ACHN (cell line): ENCODE data around the gene RNF130.

Source experiments
- DNase-seq: peaks from one replicate; pipeline ENCODE4 v3.0.0-alpha.2; 2015
- in situ Hi-C: cut with HindIII; loops from 2 replicates; pipeline ENCODE4 v1.10.0; 2017; ENCODE audit warnings: low sequenced_read_pairs, low pct_ligation_motif_present, low pct_unique_long_range_greater_than_20kb

The RNF130 gene

GRCh38 chr5:180071531-180072255 lies at the start of gene RNF130:
TSS of gene RNF130 (minus strand) at chr5:180071759. CDS start at chr5:180071702, 57 bp downstream.
- DNase-seq, result peak; percentile 90
- in situ Hi-C loops, result no loop called here

GRCh38 chr5:180120237-180121101 lies 48.9 kb upstream of the RNF130 start:
- in situ Hi-C loops, result no loop called here
- no peak for DNase-seq

GRCh38 chr5:180119903-180120236 lies 48.3 kb upstream of the RNF130 start:
- DNase-seq, result no peak
- in situ Hi-C loops, result no loop called here

GRCh38 chr5:180119031-180119902 lies 47.7 kb upstream of the RNF130 start:
- DNase-seq, result no peak
- in situ Hi-C loops, result no loop called here

GRCh38 chr5:180118391-180118791 lies 46.8 kb upstream of the RNF130 start:
- in situ Hi-C loops, result no loop called here
- no peak for DNase-seq

GRCh38 chr5:180117000-180117725 lies 45.6 kb upstream of the RNF130 start:
- in situ Hi-C loops, result no loop called here
- DNase-seq, result peak; percentile 7

- in situ Hi-C loops, result no loop called here
These were observed 44.8 kb upstream of the RNF130 start for GRCh38 chr5:180116077-180116999.

GRCh38 chr5:180115326-180116076 lies 43.9 kb upstream of the RNF130 start:
- in situ Hi-C loops, result no loop called here
- DNase-seq, result no peak

More at GRCh38 chr5:180116077-180116999, 44.8 kb upstream of the RNF130 start:
- no peak for DNase-seq

GRCh38 chr5:180114304-180115003 lies 42.9 kb upstream of the RNF130 start:
- no peak for DNase-seq
- in situ Hi-C loops, result no loop called here

- no peak for DNase-seq
- in situ Hi-C loops, result no loop called here
These were observed 42.2 kb upstream of the RNF130 start for GRCh38 chr5:180113660-180114303.

GRCh38 chr5:180112181-180112861 lies 40.8 kb upstream of the RNF130 start:
- in situ Hi-C loops, result no loop called here

GRCh38 chr5:180111273-180112002 lies 39.9 kb upstream of the RNF130 start:
- in situ Hi-C loops, result no loop called here
- DNase-seq, result no peak

More at GRCh38 chr5:180112181-180112861, 40.8 kb upstream of the RNF130 start:
- DNase-seq, result no peak

- no peak for DNase-seq
- in situ Hi-C loops, result no loop called here
These were observed 38.4 kb upstream of the RNF130 start for GRCh38 chr5:180109920-180110319.

GRCh38 chr5:180107005-180107404 lies 35.4 kb upstream of the RNF130 start:
- in situ Hi-C loops, result no loop called here
- DNase-seq, result no peak
